ENCODE measurements around the gene SIRT1. TPM values are rescaled to one million over a fixed set of nuclear protein-coding genes. Genes with fewer than 3 reads are reported as not detected.
A peak's percentile ranks its signal among the peaks of the same experiment; 100 is the strongest.

The SIRT1 gene
- total RNA-seq, 2 experiments from 2014 or later = 18.0 to 35.8 TPM

- peaks cover 14% of the 10 kb centered on the region; the same call in 1 of the 2 replicates for H4K20me1 ChIP-seq (ENCODE audit: insufficient read depth, low read length)
- peaks cover 49% of the 10 kb centered on the region for H3K79me2 ChIP-seq (ENCODE audit: insufficient read depth, low read depth, low read length)
- peak overlapping the region; percentile 75 for H3K27ac ChIP-seq (ENCODE audit: low read depth, low read length, poor library complexity, severe bottlenecking)
- ChIA-PET POLR2A (interaction anchor here (0.6 to 2.0 kb wide), 22 partner anchors 11 to 1974 kb away, joined by 3 to 16 read pairs (median 4); partner anchors contain the start of genes HNRNPH3 and PBLD), CTCF (ENCODE audit: unreplicated experiment) (interaction anchor here (0.6 to 0.7 kb wide), 2 partner anchors 96 to 271 kb away, joined by 3 to 6 read pairs; no protein-coding TSS in a partner anchor)
- H3K9me2 ChIP-seq (ENCODE audit: insufficient read depth, low read length) = no peaks in the 10 kb centered on the region
- peak; percentile 87 for DNase-seq (ENCODE audit: low spot score)
- peaks cover 17% of the 10 kb centered on the region for H3K4me1 ChIP-seq (ENCODE audit: insufficient read depth, low read length, poor library complexity, severe bottlenecking)
- TF ChIP-seq CTCF (conservative IDR thresholded peaks at IDR 0.05; ENCODE audit: low read length) (0 out of 2 replicates have a peak, but pooled peaks have one; percentile 7), EZH2phosphoT487 (IDR thresholded peaks at IDR 0.05; ENCODE audit: borderline replicate concordance, low read depth, low read length) (no peak)
- peaks cover 34% of the 10 kb centered on the region for H3K36me3 ChIP-seq (ENCODE audit: insufficient read depth, low read length)
- BruUV-seq (replicated peaks) = no TSS peak
- H3K4me2 ChIP-seq (ENCODE audit: low read length) = peak overlapping the region; percentile 72
- peak overlapping the region; percentile 26; the same call in 1 of the 2 replicates for H2AFZ ChIP-seq (ENCODE audit: low read length)
- no peaks in the 10 kb centered on the region for H3K9me3 ChIP-seq (ENCODE audit: low read length)
- intact Hi-C loops (cut with micrococcal nuclease; ENCODE audit: unreplicated experiment) = loop anchor here (1.0 to 10.0 kb wide), 5 partner anchors 30 to 447 kb away; partner anchors contain the start of genes HERC4, HNRNPH3 and PBLD
- H3K4me3 ChIP-seq (ENCODE audit: low read depth, low read length, poor library complexity, severe bottlenecking) = peak overlapping the region; percentile 78
These were observed 600 bp downstream of the SIRT1 start for GRCh38 chr10:67884842-67885670.

GRCh38 chr10:67893637-67894036 lies 9.2 kb downstream of the SIRT1 start:
- H4K20me1 ChIP-seq (ENCODE audit: insufficient read depth, low read length) = peaks cover 3% of the 10 kb centered on the region; the same call in 1 of the 2 replicates

More at GRCh38 chr10:67893637-67894036, 9.2 kb downstream of the SIRT1 start:
- TF ChIP-seq CTCF (conservative IDR thresholded peaks at IDR 0.05; ENCODE audit: low read length) (no peak), EZH2phosphoT487 (IDR thresholded peaks at IDR 0.05; ENCODE audit: borderline replicate concordance, low read depth, low read length) (no peak)
- Histone ChIP-seq H3K4me1 (ENCODE audit: insufficient read depth, low read length, poor library complexity, severe bottlenecking) (no peaks in the 10 kb centered on the region), H3K36me3 (ENCODE audit: insufficient read depth, low read length) (peaks cover 99% of the 10 kb centered on the region), H3K27ac (ENCODE audit: low read depth, low read length, poor library complexity, severe bottlenecking) (no peak overlapping the region), H2AFZ (ENCODE audit: low read length) (no peak overlapping the region), H3K79me2 (ENCODE audit: insufficient read depth, low read depth, low read length) (peaks cover 59% of the 10 kb centered on the region; the same call in 1 of the 2 replicates), H3K4me2 (ENCODE audit: low read length) (no peak overlapping the region), H3K9me3 (ENCODE audit: low read length) (no peaks in the 10 kb centered on the region), H3K4me3 (ENCODE audit: low read depth, low read length, poor library complexity, severe bottlenecking) (no peak overlapping the region), H3K9me2 (ENCODE audit: insufficient read depth, low read length) (no peaks in the 10 kb centered on the region)
- CTCF ChIA-PET (ENCODE audit: unreplicated experiment) = no interaction called here
- DNase-seq (ENCODE audit: low spot score) = no peak
- POLR2A ChIA-PET = interaction anchor here (0.6 kb wide), 1 partner anchor 867 kb away, joined by 5 read pairs; no protein-coding TSS in a partner anchor
- intact Hi-C loops (cut with micrococcal nuclease; ENCODE audit: unreplicated experiment) = no loop called here
- no TSS peak for BruUV-seq (replicated peaks)
